Measurements from ENCODE around the gene CSTPP1.

- TF ChIP-seq CTCF (IDR thresholded peaks at IDR 0.05 in 4 of 5, conservative IDR thresholded peaks at IDR 0.05 in 1 of 5) (no peak), POLR2A (IDR thresholded peaks at IDR 0.05) (no peak)
Measured at GRCh38 chr11:46907606-46908005, 29.0 kb upstream of the CSTPP1 start.

All from gastrocnemius medialis (tissue), 4 donors.